ENCODE measurements around the gene MTARC2.

DNA sequence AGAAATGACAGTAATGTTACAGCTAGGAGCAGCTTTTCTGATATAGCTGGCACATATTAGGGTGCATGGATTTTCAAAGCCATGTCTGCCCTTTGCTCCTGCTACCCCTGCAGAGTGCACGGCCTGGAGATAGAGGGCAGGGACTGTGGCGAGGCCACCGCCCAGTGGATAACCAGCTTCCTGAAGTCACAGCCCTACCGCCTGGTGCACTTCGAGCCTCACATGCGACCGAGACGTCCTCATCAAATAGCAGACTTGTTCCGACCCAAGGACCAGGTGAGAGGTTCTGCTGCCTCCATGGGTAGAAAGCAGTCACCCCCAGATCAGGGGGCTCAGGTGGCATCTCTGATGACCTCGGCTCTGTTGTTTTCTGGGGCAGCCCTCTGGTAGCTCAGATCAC lies 48.4 kb downstream of the MTARC2 start:
- TF ChIP-seq, protein P1, sequence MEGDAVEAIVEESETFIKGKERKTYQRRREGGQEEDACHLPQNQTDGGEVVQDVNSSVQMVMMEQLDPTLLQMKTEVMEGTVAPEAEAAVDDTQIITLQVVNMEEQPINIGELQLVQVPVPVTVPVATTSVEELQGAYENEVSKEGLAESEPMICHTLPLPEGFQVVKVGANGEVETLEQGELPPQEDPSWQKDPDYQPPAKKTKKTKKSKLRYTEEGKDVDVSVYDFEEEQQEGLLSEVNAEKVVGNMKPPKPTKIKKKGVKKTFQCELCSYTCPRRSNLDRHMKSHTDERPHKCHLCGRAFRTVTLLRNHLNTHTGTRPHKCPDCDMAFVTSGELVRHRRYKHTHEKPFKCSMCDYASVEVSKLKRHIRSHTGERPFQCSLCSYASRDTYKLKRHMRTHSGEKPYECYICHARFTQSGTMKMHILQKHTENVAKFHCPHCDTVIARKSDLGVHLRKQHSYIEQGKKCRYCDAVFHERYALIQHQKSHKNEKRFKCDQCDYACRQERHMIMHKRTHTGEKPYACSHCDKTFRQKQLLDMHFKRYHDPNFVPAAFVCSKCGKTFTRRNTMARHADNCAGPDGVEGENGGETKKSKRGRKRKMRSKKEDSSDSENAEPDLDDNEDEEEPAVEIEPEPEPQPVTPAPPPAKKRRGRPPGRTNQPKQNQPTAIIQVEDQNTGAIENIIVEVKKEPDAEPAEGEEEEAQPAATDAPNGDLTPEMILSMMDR (IDR thresholded peaks at IDR 0.05) = peak; percentile 26 to 58 (median 38)
- TF ChIP-seq POLR2A (IDR thresholded peaks at IDR 0.05) = no peak

All from right lobe of liver (tissue), 4 donors.